ENCODE measurements around the gene IKZF1.

GRCh38 chr7:50293509-50294179 is 10.9 kb upstream of the IKZF1 start:
- TF ChIP-seq REST (IDR thresholded peaks at IDR 0.05; ENCODE audit: insufficient replicate concordance, low read depth) (no peak), CTCF (IDR thresholded peaks at IDR 0.05; ENCODE audit: insufficient read depth, low read length) (no peak)
